Endothelial cell of umbilical vein (primary cell): ENCODE measurements around the gene SLC7A11.

Source experiments
- CTCF ChIP-seq, 2 donors: IDR thresholded peaks; 1 replicate in 1 of 2; 2 replicates in 1 of 2; pipeline ENCODE4 v1.5.1; 2011; ENCODE audit warnings: low read length in 2 of 2, mild to moderate bottlenecking in 2 of 2, moderate library complexity in 2 of 2, control low read depth in 1 of 2, inconsistent platforms in 1 of 2, low read depth in 1 of 2; ENCODE audit not compliant: insufficient read depth in 1 of 2; ENCODE audit errors: extremely low read depth in 1 of 2
- MAX ChIP-seq: IDR thresholded peaks from 2 replicates; pipeline ENCODE4 v1.6.1; 2011; ENCODE audit not compliant: insufficient read depth, insufficient read length
- POLR2AphosphoS5 ChIP-seq: IDR thresholded peaks from 2 replicates; pipeline ENCODE4 v1.6.1; 2012; ENCODE audit warnings: low read depth, mild to moderate bottlenecking, control low read depth, low read length, moderate library complexity; ENCODE audit not compliant: insufficient read depth

- TF ChIP-seq POLR2AphosphoS5 (no peak), CTCF (IDR thresholded peaks at IDR 0.05; ENCODE audit: extremely low read depth in 1 of 2, insufficient read depth in 1 of 2, low read depth in 1 of 2, low read length in 2 of 2) (no peak), MAX (no peak)
Measured at GRCh38 chr4:138267835-138268234, 25.7 kb upstream of the SLC7A11 start.
